ENCODE results near the gene MAPK8.
A peak's percentile ranks its signal among the peaks of the same experiment; 100 is the strongest.

MAPK8 gene

GRCh38 chr10:48464871-48465736 lies 158.6 kb downstream of the MAPK8 start:
- no peak for DNase-seq
- in situ Hi-C loops (cut with MboI; ENCODE audit: low pct_unique_long_range_greater_than_20kb, low sequenced_read_pairs), result no loop called here

GRCh38 chr10:48465860-48466521 lies 159.5 kb downstream of the MAPK8 start:
- in situ Hi-C loops (cut with MboI; ENCODE audit: low pct_unique_long_range_greater_than_20kb, low sequenced_read_pairs), result no loop called here
- no peak for DNase-seq

- DNase-seq, result no peak
- in situ Hi-C loops (cut with MboI; ENCODE audit: low pct_unique_long_range_greater_than_20kb, low sequenced_read_pairs), result no loop called here
Observed at GRCh38 chr10:48466611-48467240, 160.2 kb downstream of the MAPK8 start.

GRCh38 chr10:48467669-48468068 lies 161.2 kb downstream of the MAPK8 start:
- in situ Hi-C loops (cut with MboI; ENCODE audit: low pct_unique_long_range_greater_than_20kb, low sequenced_read_pairs), result no loop called here

GRCh38 chr10:48468130-48468790 lies 161.8 kb downstream of the MAPK8 start:
- DNase-seq, result peak; percentile 71
- in situ Hi-C loops (cut with MboI; ENCODE audit: low pct_unique_long_range_greater_than_20kb, low sequenced_read_pairs), result no loop called here

More at GRCh38 chr10:48467669-48468068, 161.2 kb downstream of the MAPK8 start:
- no peak for DNase-seq

- in situ Hi-C loops (cut with MboI; ENCODE audit: low pct_unique_long_range_greater_than_20kb, low sequenced_read_pairs), result no loop called here
- no peak for DNase-seq
Observed at GRCh38 chr10:48468866-48469511, 162.5 kb downstream of the MAPK8 start.

- in situ Hi-C loops (cut with MboI; ENCODE audit: low pct_unique_long_range_greater_than_20kb, low sequenced_read_pairs), result no loop called here
- no peak for DNase-seq
Observed at GRCh38 chr10:48469516-48470020, 163.1 kb downstream of the MAPK8 start.

GRCh38 chr10:48470115-48470892 lies 163.8 kb downstream of the MAPK8 start:
- in situ Hi-C loops (cut with MboI; ENCODE audit: low pct_unique_long_range_greater_than_20kb, low sequenced_read_pairs), result no loop called here

GRCh38 chr10:48470893-48471805 lies 164.7 kb downstream of the MAPK8 start:
- DNase-seq, result no peak
- in situ Hi-C loops (cut with MboI; ENCODE audit: low pct_unique_long_range_greater_than_20kb, low sequenced_read_pairs), result no loop called here

More at GRCh38 chr10:48470115-48470892, 163.8 kb downstream of the MAPK8 start:
- peak; percentile 97 for DNase-seq

GRCh38 chr10:48472501-48473069 lies 166.1 kb downstream of the MAPK8 start:
- peak; percentile 63 for DNase-seq

GRCh38 chr10:48473704-48474103 lies 167.2 kb downstream of the MAPK8 start:
- DNase-seq, result no peak
- in situ Hi-C loops (cut with MboI; ENCODE audit: low pct_unique_long_range_greater_than_20kb, low sequenced_read_pairs), result no loop called here

More at GRCh38 chr10:48472501-48473069, 166.1 kb downstream of the MAPK8 start:
- in situ Hi-C loops (cut with MboI; ENCODE audit: low pct_unique_long_range_greater_than_20kb, low sequenced_read_pairs), result no loop called here

GRCh38 chr10:48474765-48475365 lies 168.4 kb downstream of the MAPK8 start:
- in situ Hi-C loops (cut with MboI; ENCODE audit: low pct_unique_long_range_greater_than_20kb, low sequenced_read_pairs), result no loop called here
- peak; percentile 74 for DNase-seq

- DNase-seq, result no peak
- in situ Hi-C loops (cut with MboI; ENCODE audit: low pct_unique_long_range_greater_than_20kb, low sequenced_read_pairs), result no loop called here
Observed at GRCh38 chr10:48475943-48476278, 169.4 kb downstream of the MAPK8 start.

- in situ Hi-C loops (cut with MboI; ENCODE audit: low pct_unique_long_range_greater_than_20kb, low sequenced_read_pairs), result no loop called here
- DNase-seq, result peak; percentile 89
Observed at GRCh38 chr10:48476279-48476982, 170.0 kb downstream of the MAPK8 start.

GRCh38 chr10:48477141-48477540 lies 170.7 kb downstream of the MAPK8 start:
- DNase-seq, result no peak
- in situ Hi-C loops (cut with MboI; ENCODE audit: low pct_unique_long_range_greater_than_20kb, low sequenced_read_pairs), result no loop called here

- in situ Hi-C loops (cut with MboI; ENCODE audit: low pct_unique_long_range_greater_than_20kb, low sequenced_read_pairs), result no loop called here
- no peak for DNase-seq
Observed at GRCh38 chr10:48477616-48478015, 171.1 kb downstream of the MAPK8 start.
